ENCODE results near the gene SLF1. TPM values are rescaled to one million over a fixed set of nuclear protein-coding genes. Genes with fewer than 3 reads are reported as not detected.

The SLF1 gene
- total RNA-seq, 1 donor, result 11.2 TPM

GRCh38 chr5:94660506-94660905, 42.0 kb downstream of the SLF1 start:
- no peak overlapping the region for H3K4me3 ChIP-seq (ENCODE audit: low read depth, low read length)
- TF ChIP-seq, protein P1, sequence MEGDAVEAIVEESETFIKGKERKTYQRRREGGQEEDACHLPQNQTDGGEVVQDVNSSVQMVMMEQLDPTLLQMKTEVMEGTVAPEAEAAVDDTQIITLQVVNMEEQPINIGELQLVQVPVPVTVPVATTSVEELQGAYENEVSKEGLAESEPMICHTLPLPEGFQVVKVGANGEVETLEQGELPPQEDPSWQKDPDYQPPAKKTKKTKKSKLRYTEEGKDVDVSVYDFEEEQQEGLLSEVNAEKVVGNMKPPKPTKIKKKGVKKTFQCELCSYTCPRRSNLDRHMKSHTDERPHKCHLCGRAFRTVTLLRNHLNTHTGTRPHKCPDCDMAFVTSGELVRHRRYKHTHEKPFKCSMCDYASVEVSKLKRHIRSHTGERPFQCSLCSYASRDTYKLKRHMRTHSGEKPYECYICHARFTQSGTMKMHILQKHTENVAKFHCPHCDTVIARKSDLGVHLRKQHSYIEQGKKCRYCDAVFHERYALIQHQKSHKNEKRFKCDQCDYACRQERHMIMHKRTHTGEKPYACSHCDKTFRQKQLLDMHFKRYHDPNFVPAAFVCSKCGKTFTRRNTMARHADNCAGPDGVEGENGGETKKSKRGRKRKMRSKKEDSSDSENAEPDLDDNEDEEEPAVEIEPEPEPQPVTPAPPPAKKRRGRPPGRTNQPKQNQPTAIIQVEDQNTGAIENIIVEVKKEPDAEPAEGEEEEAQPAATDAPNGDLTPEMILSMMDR (IDR thresholded peaks at IDR 0.05; ENCODE audit: insufficient read depth, low read length), result no peak
- DNase-seq (ENCODE audit: low read depth), result no peak

- TF ChIP-seq, protein P1 (IDR thresholded peaks at IDR 0.05; ENCODE audit: insufficient read depth, low read length), result no peak
- no peak for DNase-seq (ENCODE audit: low read depth)
Observed at GRCh38 chr5:94661086-94661485, 42.6 kb downstream of the SLF1 start.

DNA sequence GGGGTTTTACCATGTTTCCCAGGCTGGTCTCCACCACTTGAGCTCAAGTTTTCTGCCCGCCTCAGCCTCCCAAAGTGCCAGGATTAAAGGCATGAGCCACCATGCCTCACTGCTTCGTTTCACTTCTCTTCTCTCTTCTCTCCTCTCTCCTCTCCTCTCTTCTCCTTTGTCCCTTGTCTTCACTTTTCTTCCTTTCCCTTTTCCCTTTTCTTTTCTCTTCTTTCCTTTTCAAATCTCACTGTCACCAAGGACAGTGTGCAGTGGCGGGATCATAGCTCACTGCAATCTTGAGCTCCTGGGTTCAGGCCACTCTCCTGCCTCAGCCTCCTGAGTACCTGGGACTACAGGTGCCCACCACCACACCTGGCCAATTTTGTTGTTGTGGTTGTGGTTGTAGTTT, 49.5 kb downstream of the SLF1 start:
- no peak overlapping the region for H3K4me3 ChIP-seq (ENCODE audit: low read depth, low read length)
- TF ChIP-seq, protein P1 (IDR thresholded peaks at IDR 0.05; ENCODE audit: insufficient read depth, low read length), result no peak
- DNase-seq (ENCODE audit: low read depth), result no peak

More at GRCh38 chr5:94661086-94661485, 42.6 kb downstream of the SLF1 start:
- H3K4me3 ChIP-seq (ENCODE audit: low read depth, low read length), result no peak overlapping the region

- TF ChIP-seq, protein P1 (IDR thresholded peaks at IDR 0.05; ENCODE audit: insufficient read depth, low read length), result no peak
- peak; percentile 35 for DNase-seq (ENCODE audit: low read depth)
- no peak overlapping the region for H3K4me3 ChIP-seq (ENCODE audit: low read depth, low read length)
Observed at GRCh38 chr5:94670726-94671125, 52.3 kb downstream of the SLF1 start.

GRCh38 chr5:94672746-94673145, 54.3 kb downstream of the SLF1 start:
- TF ChIP-seq, protein P1 (IDR thresholded peaks at IDR 0.05; ENCODE audit: insufficient read depth, low read length), result no peak
- H3K4me3 ChIP-seq (ENCODE audit: low read depth, low read length), result no peak overlapping the region
- DNase-seq (ENCODE audit: low read depth), result peak; percentile 19

GRCh38 chr5:94674490-94675382, 56.3 kb downstream of the SLF1 start:
- H3K4me3 ChIP-seq (ENCODE audit: low read depth, low read length), result no peak overlapping the region
- TF ChIP-seq, protein P1 (IDR thresholded peaks at IDR 0.05; ENCODE audit: insufficient read depth, low read length), result no peak
- DNase-seq (ENCODE audit: low read depth), result peak; percentile 22

Data from fibroblast of the aortic adventitia (primary cell).